ENCODE data around the gene APOA1.
"Not testable (repeated sequence)": the region's sequence is repeated elsewhere in the genome, so short reads cannot be mapped to it uniquely, and the experiment has no call there.

Gene APOA1

DNA sequence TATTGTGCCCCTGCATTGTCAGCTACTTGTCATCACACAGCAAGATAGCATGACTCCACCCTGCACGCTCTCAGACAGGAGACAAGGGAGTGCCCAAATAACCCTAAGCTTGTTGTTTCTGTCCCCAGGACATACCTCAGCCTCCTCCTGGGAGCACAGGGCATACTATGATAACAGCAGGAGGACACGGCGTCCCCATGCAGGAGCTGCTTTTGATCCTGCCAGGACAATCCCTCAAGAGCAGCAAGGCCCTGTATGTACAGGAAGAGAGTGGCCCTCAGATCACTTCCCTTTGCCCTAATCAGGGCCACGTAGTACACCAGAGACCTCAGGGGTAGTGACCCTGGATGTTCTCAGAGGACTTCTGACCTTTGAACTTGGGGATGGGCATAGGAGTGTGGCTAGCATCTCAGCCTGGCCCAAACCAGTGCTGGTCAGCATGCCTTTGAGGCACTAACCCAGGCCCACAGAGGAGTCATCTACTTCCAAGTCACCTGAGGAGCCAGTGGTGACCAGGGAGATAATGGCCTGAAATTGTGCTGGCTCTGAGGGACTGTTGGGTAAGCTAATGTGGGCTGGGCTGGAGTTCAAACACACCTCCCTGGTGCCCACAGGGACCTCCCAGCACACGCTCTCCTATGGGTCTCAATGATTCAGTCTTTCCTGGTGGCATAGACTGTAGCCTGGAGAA, 23.5 kb downstream of the APOA1 start:
- no peak for DNase-seq (ENCODE audit: low spot score)

DNA sequence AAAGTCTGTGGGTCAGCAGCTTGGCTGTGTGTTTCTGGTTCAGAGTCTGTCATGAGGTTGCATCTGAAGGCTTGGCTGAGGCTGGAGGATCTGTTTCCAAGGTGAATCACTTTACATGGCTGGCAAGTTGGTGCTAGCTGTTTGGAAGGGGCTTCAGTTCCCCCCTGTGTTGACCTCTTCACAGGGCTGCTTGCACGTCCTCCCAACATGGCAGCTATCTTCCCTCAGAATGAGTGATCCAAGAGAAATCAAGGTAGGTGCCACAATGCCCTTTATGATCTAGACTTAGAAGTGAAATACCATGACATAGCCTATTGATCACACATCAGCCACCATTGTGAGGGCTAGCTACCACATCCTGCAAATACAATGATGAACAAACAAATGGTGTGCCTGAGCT, 24.3 kb downstream of the APOA1 start:
- DNase-seq (ENCODE audit: low spot score), result no peak

DNA sequence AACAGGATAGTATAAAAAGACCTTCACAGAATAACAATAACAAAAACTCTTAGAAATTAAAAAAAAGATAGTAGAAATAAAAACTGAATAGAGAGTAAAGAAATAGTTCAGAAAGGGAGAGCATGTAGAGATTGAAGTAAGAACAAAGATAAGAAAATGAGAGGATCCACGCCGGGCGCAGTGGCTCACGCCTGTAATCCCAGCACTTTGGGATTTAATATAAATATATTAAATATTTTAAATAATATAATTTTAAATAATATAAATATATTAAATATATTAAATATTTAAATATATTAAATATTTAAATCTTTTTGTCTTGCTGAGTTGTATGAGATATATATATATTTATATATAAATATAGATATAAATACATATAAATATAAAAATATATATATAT, 25.3 kb downstream of the APOA1 start:
- DNase-seq (ENCODE audit: low spot score), result no peak

DNA sequence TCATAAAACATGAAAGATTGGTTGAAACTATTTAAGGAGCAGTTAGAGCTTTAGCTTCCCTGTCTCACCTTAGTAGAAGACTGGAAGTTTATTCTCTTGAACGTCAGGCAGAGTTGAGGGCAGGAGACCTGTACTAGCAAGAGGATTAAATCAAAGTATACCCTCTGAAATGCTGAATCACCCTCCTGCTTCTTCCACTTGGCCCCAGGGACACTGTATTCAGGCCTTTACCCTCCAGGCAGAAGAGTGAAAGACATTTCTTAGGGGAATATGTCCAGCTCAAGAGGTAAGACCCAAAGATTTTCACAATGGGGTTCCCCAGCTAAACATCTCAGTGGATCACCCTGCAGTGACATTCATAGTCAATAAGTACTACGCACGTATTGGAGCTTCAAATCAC, 26.2 kb downstream of the APOA1 start:
- no peak for DNase-seq (ENCODE audit: low spot score)

DNA sequence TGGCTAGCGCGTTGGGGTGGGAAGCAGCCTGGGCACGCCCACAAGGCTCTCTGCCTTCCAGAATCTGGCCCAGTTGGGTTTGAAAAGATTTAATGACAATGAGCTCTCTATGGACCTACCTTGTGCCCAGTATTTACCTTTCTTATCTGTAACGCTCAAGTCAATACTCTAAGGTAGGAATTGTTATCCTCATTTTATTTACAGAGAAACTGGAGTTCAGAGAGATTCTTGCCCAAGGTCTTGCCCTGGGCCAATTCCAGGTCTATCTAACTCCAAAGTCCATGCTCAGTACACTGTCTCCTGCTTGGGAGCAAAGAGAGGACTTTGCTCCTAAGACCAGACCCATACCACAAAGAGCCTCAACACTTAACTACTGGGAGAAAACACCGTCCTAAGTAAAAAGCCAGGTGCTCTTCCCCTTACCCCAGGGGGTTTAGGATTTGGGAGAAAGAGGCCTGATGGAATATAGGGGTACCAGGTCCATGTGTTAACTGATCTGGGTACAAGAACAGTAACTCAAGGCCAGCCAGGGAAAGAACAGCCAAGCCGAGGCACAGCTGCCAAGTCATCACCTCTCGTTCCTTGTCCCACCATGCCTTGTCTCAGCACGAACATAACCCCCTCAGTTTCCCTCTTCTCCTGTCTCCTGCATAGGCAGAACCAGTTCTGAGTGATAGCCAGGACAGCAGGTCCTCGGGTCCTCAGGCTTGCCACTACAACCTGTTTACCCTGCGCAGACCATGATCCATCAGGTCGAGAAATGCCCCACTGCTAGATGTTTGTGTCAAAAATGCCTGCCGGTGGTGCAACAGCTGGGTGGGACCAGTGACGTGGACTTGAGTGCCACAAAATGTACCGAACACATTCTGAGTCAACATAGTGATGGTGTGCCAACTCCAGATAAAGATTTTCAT, 28.9 kb downstream of the APOA1 start:
- DNase-seq (ENCODE audit: low spot score), result no peak

- DNase-seq (ENCODE audit: low spot score), result no peak
These were observed 29.7 kb downstream of the APOA1 start for GRCh38 chr11:116807601-116808261.

DNA sequence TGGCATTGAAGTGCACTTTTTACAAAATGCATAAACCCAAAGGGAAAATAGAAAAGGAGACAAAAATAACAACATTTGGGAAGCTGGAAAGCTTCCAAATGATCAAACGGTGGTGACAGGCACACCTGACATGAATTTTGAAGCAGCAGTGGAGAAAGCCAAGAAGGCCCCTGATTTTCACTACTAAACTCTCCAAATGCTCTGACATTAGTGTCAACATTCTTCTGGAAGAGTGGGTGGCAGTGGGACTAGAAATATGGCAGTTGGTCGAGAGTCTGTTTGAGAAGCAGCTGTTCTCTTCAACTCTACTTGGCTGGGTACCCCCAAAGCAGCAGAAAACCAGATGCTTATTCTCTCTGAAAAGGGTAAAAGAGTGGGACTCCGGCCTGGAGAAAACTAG, 33.4 kb downstream of the APOA1 start:
- no peak for DNase-seq (ENCODE audit: low spot score)

DNA sequence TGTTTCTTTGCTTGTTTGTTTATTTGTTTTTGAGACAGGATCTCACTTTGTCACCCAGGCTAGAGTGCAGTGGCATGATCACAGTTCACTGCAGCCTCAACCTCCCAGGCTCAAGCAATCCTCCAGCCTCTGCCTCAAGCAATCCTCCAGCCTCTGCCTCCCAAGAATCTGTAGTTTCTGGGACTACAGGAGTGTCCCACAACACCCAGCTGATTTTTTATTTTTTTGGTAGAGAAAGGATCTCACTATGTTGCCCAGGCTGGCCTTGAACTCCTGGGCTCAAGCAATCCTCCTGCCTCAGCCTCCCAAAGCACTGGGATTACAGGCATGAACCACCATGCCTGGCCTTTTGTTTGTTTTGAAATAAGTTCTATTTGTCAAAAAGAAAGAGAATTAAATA, 35.8 kb downstream of the APOA1 start:
- not testable (repeated sequence) for DNase-seq (ENCODE audit: low spot score)

DNA sequence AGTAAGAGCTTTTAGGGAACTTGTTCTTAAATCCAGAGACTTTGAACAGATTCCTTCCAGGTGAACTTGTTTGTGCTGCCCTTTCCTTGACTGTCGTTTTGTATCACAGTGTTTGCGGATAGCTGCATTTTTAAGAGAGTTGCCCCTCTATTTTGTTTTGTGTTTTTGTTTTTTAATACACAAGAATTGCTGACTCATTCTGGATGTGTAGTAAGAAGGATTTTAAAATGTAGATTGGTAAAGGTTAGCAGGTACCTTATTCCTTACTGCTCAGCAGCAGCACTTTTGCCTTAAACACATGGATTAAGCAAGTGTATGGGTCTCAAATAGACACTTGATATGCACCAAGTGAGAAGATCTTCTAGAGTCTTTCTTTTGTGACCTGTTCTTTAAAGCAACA, 36.8 kb downstream of the APOA1 start:
- DNase-seq (ENCODE audit: low spot score), result no peak

DNA sequence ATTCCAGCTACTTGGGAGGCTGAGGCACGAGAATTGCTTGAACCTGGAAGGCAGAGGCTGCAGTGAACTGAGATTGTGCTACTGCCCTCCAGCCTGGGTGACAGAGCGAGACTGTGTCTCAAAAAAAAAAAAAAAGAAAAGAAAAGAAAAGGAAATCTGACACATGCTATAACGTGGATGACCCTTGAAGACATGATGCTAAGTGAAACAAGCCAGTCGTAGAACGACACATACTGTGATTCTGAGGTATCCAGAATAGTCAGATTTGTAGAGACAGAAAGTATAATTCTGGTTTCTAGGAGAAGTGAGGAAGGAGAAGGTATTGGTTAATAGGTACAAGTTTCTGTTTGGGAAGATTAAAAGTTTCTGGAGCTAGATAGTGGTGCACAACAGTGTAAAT, 39.1 kb downstream of the APOA1 start:
- no peak for DNase-seq (ENCODE audit: low spot score)

GRCh38 chr11:116797816-116798215, 39.6 kb downstream of the APOA1 start:
- no peak for DNase-seq (ENCODE audit: low spot score)

GRCh38 chr11:116796548-116796947, 40.9 kb downstream of the APOA1 start:
- DNase-seq (ENCODE audit: low spot score), result no peak

DNA sequence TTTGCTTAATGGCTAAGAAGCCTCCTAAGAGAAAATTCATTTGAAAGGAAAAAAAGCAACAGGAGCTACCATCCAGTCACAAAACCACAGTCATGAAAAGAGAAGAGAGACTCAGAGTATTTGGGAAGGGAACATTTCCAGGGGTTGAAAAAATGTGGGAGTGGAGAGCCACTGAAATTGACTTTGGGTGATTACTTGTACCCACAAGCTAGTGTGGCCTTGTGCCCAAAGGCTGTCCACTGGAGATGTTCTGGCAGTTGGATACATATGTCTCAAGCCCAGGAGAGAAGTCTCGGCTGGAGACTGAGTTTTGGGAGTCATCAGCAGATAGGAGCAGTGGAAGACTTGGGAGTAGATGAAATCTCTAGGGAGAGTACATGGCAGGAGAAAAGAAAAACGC, 42.6 kb downstream of the APOA1 start:
- no peak for DNase-seq (ENCODE audit: low spot score)

DNA sequence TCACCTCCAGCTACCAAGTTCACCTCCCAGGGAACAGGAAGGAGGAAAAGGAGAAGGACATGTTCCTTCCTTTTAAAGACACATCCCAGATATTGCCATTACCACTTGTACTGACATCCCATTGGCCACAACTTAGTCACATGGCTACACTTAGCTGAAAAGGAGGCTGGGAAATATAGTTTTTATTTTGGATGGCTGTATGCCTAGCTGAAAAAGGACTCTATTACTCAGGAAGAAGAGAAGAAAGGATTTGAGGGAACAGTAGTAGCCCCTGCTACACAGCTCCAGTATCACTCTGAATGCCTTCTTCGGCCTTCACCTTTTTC, 43.7 kb downstream of the APOA1 start:
- DNase-seq (ENCODE audit: low spot score), result no peak

DNA sequence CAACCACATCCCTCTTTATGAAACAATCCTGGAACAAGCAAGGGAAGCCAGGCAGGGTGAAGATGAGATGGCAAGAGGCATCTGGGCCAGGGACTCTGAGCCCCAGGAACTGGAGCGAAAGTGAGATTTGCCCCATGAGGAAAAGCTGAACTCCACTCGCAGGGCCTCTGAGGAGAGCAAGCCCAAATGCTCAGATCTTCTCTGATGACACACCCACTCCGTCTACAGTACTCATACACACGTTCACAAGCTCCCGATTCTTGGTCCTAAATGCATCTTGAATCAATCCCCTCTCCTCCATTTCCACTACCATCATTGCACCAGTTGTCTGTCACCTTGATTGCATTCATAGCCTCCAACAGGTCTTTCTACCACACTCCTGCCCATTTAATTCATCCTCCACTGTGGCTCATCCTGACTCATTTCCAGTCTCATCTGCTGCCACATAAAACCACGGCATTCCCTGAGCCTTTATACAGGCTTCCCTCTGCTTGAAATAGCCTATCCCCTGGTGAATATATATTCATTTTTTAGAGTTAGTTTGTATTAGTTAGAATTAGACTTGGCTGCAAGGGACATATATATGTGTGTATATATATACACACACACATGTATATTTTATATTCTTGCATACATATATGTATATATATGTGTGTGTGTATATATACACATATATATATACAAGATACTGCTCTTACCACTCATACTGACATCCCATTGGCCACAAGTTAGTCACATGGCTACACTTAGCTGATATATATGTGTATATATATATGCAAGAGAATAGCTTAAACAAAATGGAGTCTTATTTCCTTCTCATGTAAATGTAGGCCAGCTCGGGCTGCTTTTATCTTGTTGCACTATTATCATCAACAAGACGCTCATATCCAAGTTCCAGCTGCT, 44.3 kb downstream of the APOA1 start:
- DNase-seq (ENCODE audit: low spot score), result no peak

DNA sequence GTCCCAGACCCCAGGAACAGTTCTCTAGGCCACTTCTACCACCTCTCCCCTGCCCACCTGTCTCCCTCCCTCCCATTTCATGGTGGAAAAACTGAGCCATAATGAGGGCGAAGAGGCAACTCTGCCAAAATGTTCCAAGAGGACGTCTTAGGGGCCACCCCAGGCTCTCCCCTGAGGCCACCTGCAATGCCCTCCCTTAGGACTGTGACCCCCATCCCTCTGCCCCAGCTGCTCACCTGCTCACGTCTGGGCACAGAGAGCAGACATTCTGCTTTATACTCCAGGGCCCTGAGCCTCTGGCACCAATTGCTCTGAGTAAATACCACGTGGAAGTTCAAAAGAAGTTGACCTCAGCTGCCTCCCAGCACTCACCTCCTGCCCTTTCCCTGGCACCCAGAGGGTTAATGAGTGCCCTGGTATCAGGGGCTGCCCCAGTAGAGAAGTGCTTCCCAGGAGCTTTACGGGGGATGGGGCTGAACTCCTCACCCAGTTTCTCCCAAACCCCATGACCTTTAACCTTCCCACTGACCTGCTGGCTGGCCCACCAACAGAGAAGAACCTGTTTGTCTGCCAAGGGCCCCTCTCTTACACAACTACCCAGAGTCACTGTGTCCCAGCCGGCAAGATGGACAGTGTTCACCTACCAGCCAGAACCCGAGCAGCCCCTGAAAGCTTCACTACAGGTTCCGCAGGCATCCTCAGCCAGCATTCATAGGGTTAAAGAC, 45.1 kb downstream of the APOA1 start:
- no peak for DNase-seq (ENCODE audit: low spot score)

- DNase-seq (ENCODE audit: low spot score), result no peak
These were observed 45.6 kb downstream of the APOA1 start, which contains the start of gene APOA5 for GRCh38 chr11:116791813-116792143. TSS of gene APOA5 (minus strand) at chr11:116791879. CDS start at chr11:116791860, 19 bp downstream.

DNA sequence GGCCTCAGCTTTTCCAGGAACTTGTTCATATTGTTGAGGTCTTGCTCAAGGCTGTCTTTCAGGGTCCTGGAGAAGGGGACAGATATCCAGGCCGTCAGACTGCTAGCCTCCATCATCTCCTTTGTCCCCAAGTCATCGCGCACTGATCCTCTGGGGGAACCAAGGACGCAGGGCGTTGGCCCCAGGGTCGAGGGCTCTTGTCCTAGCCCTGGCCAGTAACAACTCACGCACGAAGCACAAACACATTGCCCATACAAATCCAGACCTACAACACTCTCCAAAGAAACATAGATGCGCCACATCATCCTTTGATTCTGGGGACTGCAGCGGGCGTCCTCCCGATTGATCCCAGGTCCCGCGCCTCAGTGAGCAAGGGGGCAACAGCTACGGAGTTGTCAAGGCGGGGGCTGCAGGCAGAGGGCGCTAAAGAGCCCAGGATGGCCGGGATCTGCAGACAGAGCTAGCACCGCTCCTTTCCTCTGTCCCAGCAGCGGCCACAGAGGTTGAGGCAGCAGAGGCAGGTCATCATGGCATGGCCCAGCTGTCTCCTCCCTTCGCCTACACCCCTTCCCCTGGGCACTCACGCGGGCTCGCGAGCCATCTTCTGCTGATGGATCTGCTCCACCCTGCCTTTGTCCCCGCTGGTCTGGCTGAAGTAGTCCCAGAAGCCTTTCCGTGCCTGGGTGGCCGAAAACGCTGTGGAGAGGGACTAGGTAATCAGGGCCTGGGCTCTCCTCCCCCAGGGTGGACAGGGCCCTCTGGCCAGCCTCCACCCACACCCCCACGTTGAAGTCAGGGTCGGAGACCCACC, 46.2 kb downstream of the APOA1 start:
- peak; percentile 82 for DNase-seq (ENCODE audit: low spot score)

DNA sequence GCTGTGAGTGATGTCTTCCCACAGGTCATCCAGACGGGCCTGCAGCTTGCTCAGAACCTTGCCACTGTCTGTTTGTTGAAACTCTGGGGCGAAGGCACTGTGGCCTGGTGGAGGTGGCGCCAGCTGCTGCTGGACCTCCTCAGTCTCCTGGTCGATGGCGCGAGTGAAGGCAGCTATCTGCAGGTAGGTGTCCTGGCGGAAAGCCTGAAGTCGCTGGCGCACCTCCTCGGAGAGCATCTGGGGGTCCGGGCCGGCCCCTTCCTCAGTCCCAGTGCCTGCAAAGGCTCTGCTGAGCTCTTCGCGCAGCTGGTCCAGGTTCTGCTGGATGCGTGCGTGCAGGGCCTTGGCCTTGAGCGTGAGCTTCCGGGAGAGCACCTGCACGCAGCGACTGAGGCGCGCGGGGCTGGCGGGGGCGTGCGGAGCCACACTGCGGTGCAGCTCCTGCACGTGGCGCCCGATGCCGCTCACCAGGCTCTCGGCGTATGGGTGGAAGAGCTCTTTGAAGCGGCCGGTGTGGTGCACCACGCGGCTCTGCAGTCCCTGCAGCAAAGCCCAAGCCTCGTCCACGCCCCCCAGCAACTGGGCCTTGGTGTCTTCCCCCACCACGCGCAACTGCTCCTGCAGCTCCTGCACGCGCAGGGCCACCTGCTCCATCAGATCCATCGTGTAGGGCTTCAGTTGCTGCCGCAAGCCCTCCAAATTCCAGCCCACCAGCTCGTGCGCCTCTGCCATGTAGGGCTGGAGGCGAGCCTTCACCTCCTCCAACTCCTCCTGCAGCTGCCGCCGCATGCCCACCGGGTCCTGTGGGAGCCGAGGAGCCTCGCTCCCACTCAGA, 47.0 kb downstream of the APOA1 start:
- DNase-seq (ENCODE audit: low spot score), result no peak

GRCh38 chr11:116788975-116789374, 48.4 kb downstream of the APOA1 start:
- DNase-seq (ENCODE audit: low spot score), result no peak

All from left forelimb (tissue), 1 donor.